SW 1271 (cell line): ENCODE data around the gene KIF1A.
"Not testable (repeated sequence)": the region's sequence is repeated elsewhere in the genome, so short reads cannot be mapped to it uniquely, and the experiment has no call there.

Experiments
- DNase-seq, 2 experiments: peaks; one replicate each; lab custom pipeline; 2025; lab: John Stamatoyannopoulos, UW

Gene KIF1A

GRCh38 chr2:240702640-240703011 is 117.4 kb downstream of the KIF1A start:
- no peak for DNase-seq

- no peak for DNase-seq
These were observed 118.0 kb downstream of the KIF1A start for GRCh38 chr2:240701736-240702639.

- DNase-seq: no peak
These were observed 118.8 kb downstream of the KIF1A start for GRCh38 chr2:240701091-240701735.

GRCh38 chr2:240700616-240701015 is 119.4 kb downstream of the KIF1A start:
- not testable (repeated sequence) for DNase-seq

- DNase-seq: not testable (repeated sequence)
These were observed 120.2 kb downstream of the KIF1A start for GRCh38 chr2:240699835-240700234.

GRCh38 chr2:240698852-240699561 is 121.0 kb downstream of the KIF1A start:
- not testable (repeated sequence) for DNase-seq

- not testable (repeated sequence) for DNase-seq
These were observed 123.5 kb downstream of the KIF1A start for GRCh38 chr2:240696469-240696868.

GRCh38 chr2:240695593-240695992 is 124.4 kb downstream of the KIF1A start:
- DNase-seq: not testable (repeated sequence)

GRCh38 chr2:240694304-240694703 is 125.7 kb downstream of the KIF1A start:
- not testable (repeated sequence) for DNase-seq

GRCh38 chr2:240692583-240693561 is 127.1 kb downstream of the KIF1A start:
- DNase-seq: not testable (repeated sequence)

- DNase-seq: not testable (repeated sequence)
These were observed 128.2 kb downstream of the KIF1A start, which contains the start of gene AQP12A for GRCh38 chr2:240691631-240692420. Gene AQP12A (plus strand): TSS chr2:240691866. CDS start chr2:240691914, 48 bp downstream.

- DNase-seq: not testable (repeated sequence)
These were observed 129.0 kb downstream of the KIF1A start for GRCh38 chr2:240691075-240691427.

- not testable (repeated sequence) for DNase-seq
These were observed 129.5 kb downstream of the KIF1A start for GRCh38 chr2:240690421-240691074.

- no peak for DNase-seq
These were observed 130.0 kb downstream of the KIF1A start for GRCh38 chr2:240689975-240690374.

GRCh38 chr2:240688553-240688919 is 131.5 kb downstream of the KIF1A start:
- DNase-seq: no peak

- DNase-seq: no peak
These were observed 132.1 kb downstream of the KIF1A start for GRCh38 chr2:240687741-240688552.

- no peak for DNase-seq
These were observed 132.8 kb downstream of the KIF1A start for GRCh38 chr2:240687045-240687740.

- no peak for DNase-seq
These were observed 133.6 kb downstream of the KIF1A start for GRCh38 chr2:240686460-240686859.
